Fibroblast of lung (primary cell): ENCODE data around the gene TIGD2. TPM values are rescaled to one million over a fixed set of nuclear protein-coding genes. Genes with fewer than 3 reads are reported as not detected.
"Not testable (repeated sequence)": the region's sequence is repeated elsewhere in the genome, so short reads cannot be mapped to it uniquely, and the experiment has no call there.

Experiments
- DNase-seq, 2 donors: peaks; one replicate each; pipeline versions ENCODE4 v3.0.0 to v3.0.0-alpha.2; 2010; ENCODE audit warnings: low read depth in 2 of 2
- H2AFZ ChIP-seq: 2 replicates; pipeline ENCODE4 v1.5.1; 2012; ENCODE audit warnings: low read length, control low read depth, inconsistent platforms
- H3K27ac ChIP-seq: 2 replicates; pipeline ENCODE4 v1.5.1; 2011; ENCODE audit warnings: low read length, control low read depth; ENCODE audit not compliant: insufficient read depth
- H3K27me3 ChIP-seq: 2 replicates; pipeline ENCODE4 v1.5.1; 2011; ENCODE audit warnings: mild to moderate bottlenecking, low read length; ENCODE audit not compliant: control insufficient read depth, insufficient read depth
- H3K36me3 ChIP-seq: 2 replicates; pipeline ENCODE4 v1.5.1; 2011; ENCODE audit warnings: low read length; ENCODE audit not compliant: control insufficient read depth, insufficient read depth
- H3K4me1 ChIP-seq: 2 replicates; pipeline ENCODE4 v1.5.1; 2011; ENCODE audit warnings: low read length; ENCODE audit not compliant: control insufficient read depth, insufficient read depth; ENCODE audit errors: extremely low read depth
- H3K4me2 ChIP-seq: 2 replicates; pipeline ENCODE4 v1.5.1; 2011; ENCODE audit warnings: low read length, control low read depth; ENCODE audit not compliant: insufficient read depth; ENCODE audit errors: extremely low read depth
- H3K4me3 ChIP-seq, 4 experiments: fragments of 200-600 bp in 1 of 4; sonication (generic) in 1 of 4; replicated peaks in 1 of 4; 2 replicates each; pipeline ENCODE4 v1.5.1; 2011 to 2016; ENCODE audit warnings: low read length in 4 of 4, low read depth in 3 of 4, mild to moderate bottlenecking in 3 of 4, control low read depth in 2 of 4, inconsistent platforms in 1 of 4, mixed read lengths in 1 of 4; ENCODE audit not compliant: insufficient read depth in 1 of 4; ENCODE audit errors: control extremely low read depth in 1 of 4
- H3K79me2 ChIP-seq: 2 replicates; pipeline ENCODE4 v1.5.1; 2012; ENCODE audit warnings: mild to moderate bottlenecking, low read length, inconsistent platforms; ENCODE audit not compliant: control insufficient read depth, insufficient read depth
- H3K9ac ChIP-seq: 2 replicates; pipeline ENCODE4 v1.5.1; 2011; ENCODE audit warnings: mild to moderate bottlenecking, low read length, control low read depth; ENCODE audit not compliant: insufficient read depth
- H3K9me3 ChIP-seq: 2 replicates; pipeline ENCODE4 v1.5.1; 2012; ENCODE audit warnings: low read depth, low read length; ENCODE audit not compliant: control insufficient read depth, insufficient read depth
- H4K20me1 ChIP-seq: 2 replicates; pipeline ENCODE4 v1.5.1; 2011; ENCODE audit warnings: low read length; ENCODE audit not compliant: control insufficient read depth, insufficient read depth; ENCODE audit errors: extremely low read depth
- CTCF ChIP-seq, 2 donors: IDR thresholded peaks in 1 of 2; conservative IDR thresholded peaks in 1 of 2; 1 replicate in 1 of 2; 2 replicates in 1 of 2; pipeline ENCODE4 v1.5.1; 2011 to 2012; ENCODE audit warnings: low read length in 2 of 2, control low read depth in 1 of 2, inconsistent platforms in 1 of 2, low read depth in 1 of 2, mild to moderate bottlenecking in 1 of 2
- EZH2 ChIP-seq: IDR thresholded peaks from 2 replicates; pipeline ENCODE4 v1.5.1; 2012; ENCODE audit warnings: low read length, control low read depth, mild to moderate bottlenecking; ENCODE audit errors: missing control alignments
- polyA plus RNA-seq, 2 donors: library from polyadenylated mRNA; depleted of rRNA in 1 of 2; stranded (reverse) in 1 of 2; unstranded in 1 of 2; fragments of >200 nt; gene quantifications; 2 replicates each; pipeline ENCODE4 v1.2.1, GENCODE V29; 2011 to 2012; ENCODE audit warnings: missing spikeins in 1 of 2
- total RNA-seq: library from RNA; depleted of rRNA; stranded (reverse); fragments of >200 nt; gene quantifications from 2 replicates; pipeline ENCODE4 v1.2.1, GENCODE V29; 2014

TIGD2 gene
- total and polyA plus RNA-seq, 2 donors (not counting 1 experiment from before 2014, with no cell fraction given), result 6.1 to 11.7 TPM

DNA sequence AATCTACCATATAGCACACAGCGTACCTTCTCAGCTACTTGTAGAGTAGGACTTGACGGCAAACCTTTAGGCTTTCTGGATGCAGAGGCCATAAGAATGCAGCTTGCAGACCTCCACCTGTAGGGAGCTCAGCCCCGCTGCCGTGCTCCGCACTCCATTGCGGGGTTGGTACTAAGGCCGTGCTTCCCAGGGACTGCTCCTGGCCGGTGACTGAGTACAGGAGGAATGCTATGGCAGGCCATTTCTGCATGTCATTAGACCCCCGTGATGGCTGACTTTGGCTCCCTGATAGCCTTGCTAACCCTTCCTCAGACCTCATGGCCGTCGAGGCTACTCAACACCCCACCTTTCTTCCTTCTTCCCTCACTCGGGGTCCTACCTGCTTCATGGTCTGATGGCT lies 26.4 kb downstream of the TIGD2 start:
- TF ChIP-seq CTCF (conservative IDR thresholded peaks at IDR 0.05 in 1 of 2, IDR thresholded peaks at IDR 0.05 in 1 of 2; ENCODE audit: low read depth in 1 of 2, low read length in 2 of 2) (no peak), EZH2 (no peak)
- no peak overlapping the region for H3K27ac ChIP-seq
- H3K36me3 ChIP-seq, result no peaks in the 10 kb centered on the region
- no peaks in the 10 kb centered on the region for H3K4me1 ChIP-seq
- H2AFZ ChIP-seq, result no peak overlapping the region
- H4K20me1 ChIP-seq, result no peaks in the 10 kb centered on the region
- H3K4me3 ChIP-seq, result no peak overlapping the region
- no peaks in the 10 kb centered on the region for H3K9me3 ChIP-seq
- no peak for DNase-seq
- H3K79me2 ChIP-seq, result no peaks in the 10 kb centered on the region
- no peak overlapping the region for H3K4me2 ChIP-seq
- no peaks in the 10 kb centered on the region for H3K27me3 ChIP-seq
- no peak overlapping the region for H3K9ac ChIP-seq

DNA sequence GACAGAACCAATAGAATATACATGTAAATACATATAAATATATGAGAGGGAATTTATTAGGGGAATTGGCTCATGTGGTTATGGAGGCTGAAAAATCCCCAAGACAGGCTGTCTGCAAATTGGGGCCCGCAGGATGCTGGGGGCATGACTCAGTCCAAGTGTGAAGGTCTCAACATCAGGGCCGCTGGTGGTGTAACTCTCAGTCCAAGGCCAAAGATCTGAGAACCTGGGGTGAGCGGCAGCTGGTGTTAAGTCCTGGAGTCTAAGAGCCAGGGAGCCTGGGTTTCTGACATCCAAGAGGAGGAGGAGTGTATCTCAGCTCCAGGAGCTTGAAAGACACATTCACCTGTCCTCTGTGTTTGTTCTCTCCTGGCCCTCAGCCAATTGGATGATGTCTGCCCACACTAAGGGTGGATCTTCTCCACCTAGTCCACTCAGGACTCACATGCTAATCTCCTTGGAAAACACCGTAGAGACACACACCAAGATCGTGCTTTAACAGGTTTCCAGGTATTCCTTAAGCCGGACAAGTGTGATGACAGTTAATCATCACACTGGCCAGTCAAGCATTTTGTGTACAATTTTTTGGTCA lies 28.9 kb downstream of the TIGD2 start:
- DNase-seq, result no peak
- Histone ChIP-seq H2AFZ (no peak overlapping the region), H3K79me2 (no peaks in the 10 kb centered on the region), H3K9ac (no peak overlapping the region), H3K36me3 (no peaks in the 10 kb centered on the region), H3K4me1 (no peaks in the 10 kb centered on the region), H3K4me3 (no peak overlapping the region), H3K4me2 (no peak overlapping the region), H4K20me1 (no peaks in the 10 kb centered on the region), H3K27ac (no peak overlapping the region), H3K9me3 (no peaks in the 10 kb centered on the region), H3K27me3 (no peaks in the 10 kb centered on the region)
- TF ChIP-seq CTCF (conservative IDR thresholded peaks at IDR 0.05 in 1 of 2, IDR thresholded peaks at IDR 0.05 in 1 of 2; ENCODE audit: low read depth in 1 of 2, low read length in 2 of 2) (no peak), EZH2 (no peak)

DNA sequence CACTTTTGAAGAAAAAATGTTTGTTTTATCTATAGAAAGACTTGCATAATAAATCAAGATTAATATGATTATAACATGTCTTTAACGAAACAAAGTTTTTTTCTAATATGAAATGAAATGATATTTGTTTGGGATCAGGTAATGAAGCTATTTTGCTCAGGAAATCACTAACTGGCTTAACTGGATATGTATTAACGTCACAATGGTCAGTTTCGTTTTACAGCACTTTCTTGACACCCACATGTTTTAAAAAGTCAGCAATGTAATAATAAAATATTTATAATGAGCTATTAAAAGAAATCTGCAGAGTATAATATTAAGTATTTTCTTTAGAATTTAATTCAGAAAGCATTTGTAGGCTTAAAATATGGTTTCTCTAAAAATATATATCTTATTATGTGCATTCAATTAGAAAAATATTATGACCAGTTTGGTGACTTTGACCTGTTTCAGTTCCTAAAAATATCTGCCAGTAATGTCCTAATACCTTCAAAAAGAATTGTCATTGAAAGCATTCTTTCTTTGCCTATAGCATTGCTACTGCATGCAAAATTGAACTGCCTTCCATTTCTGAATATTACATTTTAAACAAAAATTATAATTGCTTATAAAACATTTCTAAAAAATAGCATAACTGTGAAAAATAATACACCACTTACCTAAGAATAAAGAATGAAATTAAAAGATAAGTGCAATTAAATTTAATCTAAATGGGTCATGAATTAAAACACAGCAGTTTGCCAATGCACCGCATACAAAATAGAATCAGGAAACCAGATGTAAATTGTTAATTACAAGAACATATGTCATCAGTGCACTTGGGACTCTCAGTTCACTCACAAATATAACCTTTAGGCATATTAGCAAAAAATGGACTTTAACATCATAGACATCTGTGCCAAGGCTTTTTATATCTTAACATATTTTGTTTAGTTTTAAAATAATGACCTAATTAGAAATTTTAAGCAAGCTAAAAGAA lies 31.6 kb downstream of the TIGD2 start:
- no peak overlapping the region for H3K9ac ChIP-seq
- no peaks in the 10 kb centered on the region for H3K9me3 ChIP-seq
- H3K79me2 ChIP-seq, result no peaks in the 10 kb centered on the region
- no peak for DNase-seq
- H4K20me1 ChIP-seq, result no peaks in the 10 kb centered on the region
- no peak for TF ChIP-seq EZH2
- no peak for TF ChIP-seq CTCF (conservative IDR thresholded peaks at IDR 0.05 in 1 of 2, IDR thresholded peaks at IDR 0.05 in 1 of 2; ENCODE audit: low read depth in 1 of 2, low read length in 2 of 2)
- H3K4me3 ChIP-seq, result no peak overlapping the region
- no peaks in the 10 kb centered on the region for H3K4me1 ChIP-seq
- H3K36me3 ChIP-seq, result no peaks in the 10 kb centered on the region
- H3K27me3 ChIP-seq, result no peaks in the 10 kb centered on the region
- no peak overlapping the region for H3K4me2 ChIP-seq
- H2AFZ ChIP-seq, result no peak overlapping the region
- H3K27ac ChIP-seq, result no peak overlapping the region

DNA sequence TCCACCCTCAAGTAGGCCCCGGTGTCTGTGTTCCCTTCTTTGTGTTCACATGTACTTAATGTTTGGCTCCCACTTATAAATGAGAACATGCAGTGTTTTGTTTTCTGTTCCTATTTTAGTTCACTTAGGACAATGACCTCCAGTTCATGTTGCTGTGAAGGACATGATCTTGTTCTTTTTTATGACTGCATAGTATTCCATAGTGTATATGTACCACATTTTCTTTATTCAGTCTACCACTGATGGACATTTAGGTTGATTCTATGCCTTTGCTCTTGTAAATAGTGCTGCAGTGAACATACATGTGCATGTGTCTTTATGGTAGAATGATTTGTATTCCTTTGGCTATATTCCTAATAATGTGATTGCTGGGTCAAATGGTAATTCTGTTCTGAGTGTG lies 33.3 kb downstream of the TIGD2 start:
- not testable (repeated sequence) for H4K20me1 ChIP-seq, H3K36me3 ChIP-seq, H3K4me1 ChIP-seq, DNase-seq, H3K79me2 ChIP-seq, H3K4me3 ChIP-seq, H3K4me2 ChIP-seq, H3K27ac ChIP-seq, H3K9ac ChIP-seq, H2AFZ ChIP-seq, H3K27me3 ChIP-seq, H3K9me3 ChIP-seq
